Liver (tissue), 9 donors: ENCODE results near the gene ARHGEF4. TPM values are rescaled to one million over a fixed set of nuclear protein-coding genes. Genes with fewer than 3 reads are reported as not detected.

ENCODE experiments used
- DNase-seq: peaks from one replicate; pipeline ENCODE4 v3.0.0-alpha.2; 2017; ENCODE audit warnings: low spot score
- H3K27ac ChIP-seq, 2 donors: one replicate each; pipeline ENCODE4 v1.7.0; 2013; ENCODE audit warnings: inconsistent platforms in 2 of 2, low read length in 2 of 2, control low read depth in 1 of 2, low read depth in 1 of 2, mild to moderate bottlenecking in 1 of 2
- H3K27me3 ChIP-seq, 4 donors: one replicate each; pipeline versions ENCODE4 v1.6.1 to v1.7.0; 2013; ENCODE audit warnings: low read length in 3 of 4, inconsistent platforms in 1 of 4, mild to moderate bottlenecking in 1 of 4, moderate library complexity in 1 of 4; ENCODE audit not compliant: control insufficient read depth in 4 of 4, insufficient read depth in 4 of 4
- H3K36me3 ChIP-seq, 4 donors: one replicate each; pipeline versions ENCODE4 v1.6.1 to v1.7.0; 2013; ENCODE audit warnings: low read length in 3 of 4, mild to moderate bottlenecking in 3 of 4, low read depth in 1 of 4, moderate library complexity in 1 of 4; ENCODE audit not compliant: control insufficient read depth in 4 of 4, insufficient read depth in 3 of 4
- H3K4me1 ChIP-seq, 4 donors: one replicate each; pipeline versions ENCODE4 v1.6.1 to v1.7.0; 2013; ENCODE audit warnings: low read length in 3 of 4, mild to moderate bottlenecking in 3 of 4, moderate library complexity in 1 of 4; ENCODE audit not compliant: control insufficient read depth in 4 of 4, insufficient read depth in 4 of 4
- H3K4me3 ChIP-seq, 3 donors: one replicate each; pipeline versions ENCODE4 v1.6.1 to v1.7.0; 2013; ENCODE audit warnings: low read length in 3 of 3, control low read depth in 1 of 3, low read depth in 1 of 3, mild to moderate bottlenecking in 1 of 3
- H3K9ac ChIP-seq, 2 donors: one replicate each; pipeline ENCODE4 v1.7.0; 2013; ENCODE audit warnings: low read length in 2 of 2, mild to moderate bottlenecking in 2 of 2, moderate library complexity in 2 of 2, control low read depth in 1 of 2, low read depth in 1 of 2
- H3K9me3 ChIP-seq, 4 donors: one replicate each; pipeline versions ENCODE4 v1.6.1 to v1.7.0; 2013; ENCODE audit warnings: low read length in 3 of 4; ENCODE audit not compliant: control insufficient read depth in 4 of 4
- ATF3 ChIP-seq: IDR thresholded peaks from 2 replicates; pipeline ENCODE4 v1.6.1; 2016; ENCODE audit warnings: antibody characterized with exemption
- CTCF ChIP-seq: fragments of 150-350 bp; IDR thresholded peaks from 2 replicates; pipeline ENCODE4 v1.5.1; 2017; ENCODE audit warnings: improper control_type of control experiment, low read depth, low read length; ENCODE audit not compliant: missing input control
- EGR1 ChIP-seq, 2 donors: IDR thresholded peaks; 2 replicates each; pipeline ENCODE4 v1.6.1; 2016 to 2018; ENCODE audit warnings: antibody characterized with exemption in 2 of 2, low read depth in 2 of 2
- FOXA2 ChIP-seq: IDR thresholded peaks from 2 replicates; pipeline ENCODE4 v1.6.1; 2016; ENCODE audit warnings: antibody characterized with exemption
- GABPA ChIP-seq, 2 donors: IDR thresholded peaks in 1 of 2; conservative IDR thresholded peaks in 1 of 2; 2 replicates each; pipeline ENCODE4 v1.6.1; 2016; ENCODE audit warnings: antibody characterized with exemption in 2 of 2, mild to moderate bottlenecking in 1 of 2, moderate library complexity in 1 of 2
- HNF4A ChIP-seq, 2 donors: conservative IDR thresholded peaks; 2 replicates each; pipeline ENCODE4 v1.6.1; 2016; ENCODE audit warnings: antibody characterized with exemption in 2 of 2, mild to moderate bottlenecking in 2 of 2
- HNF4G ChIP-seq: IDR thresholded peaks from 2 replicates; pipeline ENCODE4 v1.6.1; 2016; ENCODE audit warnings: antibody characterized with exemption
- MAX ChIP-seq: IDR thresholded peaks from 2 replicates; pipeline ENCODE4 v1.6.1; 2016; ENCODE audit warnings: antibody characterized with exemption
- NR2F2 ChIP-seq: IDR thresholded peaks from 2 replicates; pipeline ENCODE4 v1.6.1; 2016; ENCODE audit warnings: antibody characterized with exemption
- REST ChIP-seq: IDR thresholded peaks from 2 replicates; pipeline ENCODE4 v1.6.1; 2016; ENCODE audit warnings: antibody characterized with exemption, mild to moderate bottlenecking
- RXRA ChIP-seq, 2 donors: IDR thresholded peaks; 2 replicates each; pipeline ENCODE4 v1.6.1; 2017 to 2018; ENCODE audit warnings: antibody characterized with exemption in 2 of 2, mild to moderate bottlenecking in 1 of 2
- YY1 ChIP-seq: IDR thresholded peaks from 2 replicates; pipeline ENCODE4 v1.6.1; 2016; ENCODE audit warnings: antibody characterized with exemption, mild to moderate bottlenecking
- ZBTB33 ChIP-seq: IDR thresholded peaks from 2 replicates; pipeline ENCODE4 v1.6.1; 2016; ENCODE audit warnings: antibody characterized with exemption
- WGBS: extraction: QIAGEN DNeasy Blood & Tissue Kit; methylation state at CpG from one replicate; pipeline ENCODE4 v1.1.7; 2013; 5-methylcytosine and 5-hydroxymethylcytosine counted together
- polyA plus RNA-seq, 2 donors: library from polyadenylated mRNA; stranded (reverse) in 1 of 2; unstranded in 1 of 2; fragments of 200-250 nt in 1 of 2; fragments of >200 nt in 1 of 2; fragmentation: Nextera tagmentation in 1 of 2; extraction: Ambion mirVana in 1 of 2; gene quantifications; one replicate each; pipeline versions ENCODE4 v1.2.1 to v1.2.3, GENCODE V29; 2013 to 2015
- total RNA-seq, 2 donors: library from RNA; depleted of rRNA; stranded (reverse); fragments of >200 nt; gene quantifications; one replicate each; pipeline ENCODE4 v1.2.3, GENCODE V29; 2014
- donor health status: healthy.
- donor health status: healthy.
- donor health status: healthy.
- donor health status: healthy.
- donor health status: healthy.

Gene ARHGEF4
- total and polyA plus RNA-seq, 4 donors = 0.08 TPM; not detected in 2

- no peaks in the 10 kb centered on the region for H3K27me3 ChIP-seq
- no peak overlapping the region for H3K27ac ChIP-seq
- no peak overlapping the region for H3K9ac ChIP-seq
- no peaks in the 10 kb centered on the region for H3K9me3 ChIP-seq
- no peaks in the 10 kb centered on the region for H3K4me1 ChIP-seq
- no peak for DNase-seq
- TF ChIP-seq REST (no peak), MAX (no peak), FOXA2 (no peak), RXRA (IDR thresholded peaks at IDR 0.05) (no peak), GABPA (IDR thresholded peaks at IDR 0.05 in 1 of 2, conservative IDR thresholded peaks at IDR 0.05 in 1 of 2) (no peak)
- H3K36me3 ChIP-seq = peaks cover 2 to 51% (median 45%) of the 10 kb centered on the region in 4 donors
- WGBS = 93% methylated on average over 4 of the region's 4 CpGs
- no peak overlapping the region for H3K4me3 ChIP-seq
These were observed 220.2 kb downstream of the ARHGEF4 start for GRCh38 chr2:131056932-131057287.

GRCh38 chr2:131058214-131058843 is 221.6 kb downstream of the ARHGEF4 start:
- Histone ChIP-seq H3K27ac (no peak overlapping the region), H3K4me1 (no peaks in the 10 kb centered on the region), H3K36me3 (peaks cover 0 to 39% (median 33%) of the 10 kb centered on the region in 4 donors), H3K9me3 (no peaks in the 10 kb centered on the region), H3K27me3 (no peaks in the 10 kb centered on the region), H3K9ac (no peak overlapping the region), H3K4me3 (no peak overlapping the region)
- DNase-seq = no peak
- WGBS = 92% methylated on average over 8 of the region's 8 CpGs
- no peak for TF ChIP-seq NR2F2
- no peak for TF ChIP-seq REST
- no peak for TF ChIP-seq ATF3
- TF ChIP-seq CTCF = no peak
- no peak for TF ChIP-seq ZBTB33
- no peak for TF ChIP-seq EGR1 (IDR thresholded peaks at IDR 0.05; ENCODE audit: low read depth in 2 of 2)
- TF ChIP-seq FOXA2 = no peak
- TF ChIP-seq HNF4A (conservative IDR thresholded peaks at IDR 0.05) = no peak
- TF ChIP-seq HNF4G = no peak
- TF ChIP-seq YY1 = no peak
